Lower leg skin (tissue), 3 donors: ENCODE results near the gene OR11G2.

ENCODE experiments used
- POLR2A ChIP-seq, 2 donors: fragments of 450-650 bp; IDR thresholded peaks; one replicate each; pipeline ENCODE4 v1.6.1; 2016 to 2017; ENCODE audit warnings: antibody characterized with exemption in 2 of 2, mild to moderate bottlenecking in 1 of 2, moderate library complexity in 1 of 2
- TF ChIP-seq, protein P1 (sequence below), 3 donors: fragments of 450-650 bp; IDR thresholded peaks; one replicate each; pipeline ENCODE4 v1.5.1; 2016; ENCODE audit warnings: antibody characterized with exemption in 3 of 3, mild to moderate bottlenecking in 3 of 3, moderate library complexity in 2 of 3

- TF ChIP-seq, protein P1, sequence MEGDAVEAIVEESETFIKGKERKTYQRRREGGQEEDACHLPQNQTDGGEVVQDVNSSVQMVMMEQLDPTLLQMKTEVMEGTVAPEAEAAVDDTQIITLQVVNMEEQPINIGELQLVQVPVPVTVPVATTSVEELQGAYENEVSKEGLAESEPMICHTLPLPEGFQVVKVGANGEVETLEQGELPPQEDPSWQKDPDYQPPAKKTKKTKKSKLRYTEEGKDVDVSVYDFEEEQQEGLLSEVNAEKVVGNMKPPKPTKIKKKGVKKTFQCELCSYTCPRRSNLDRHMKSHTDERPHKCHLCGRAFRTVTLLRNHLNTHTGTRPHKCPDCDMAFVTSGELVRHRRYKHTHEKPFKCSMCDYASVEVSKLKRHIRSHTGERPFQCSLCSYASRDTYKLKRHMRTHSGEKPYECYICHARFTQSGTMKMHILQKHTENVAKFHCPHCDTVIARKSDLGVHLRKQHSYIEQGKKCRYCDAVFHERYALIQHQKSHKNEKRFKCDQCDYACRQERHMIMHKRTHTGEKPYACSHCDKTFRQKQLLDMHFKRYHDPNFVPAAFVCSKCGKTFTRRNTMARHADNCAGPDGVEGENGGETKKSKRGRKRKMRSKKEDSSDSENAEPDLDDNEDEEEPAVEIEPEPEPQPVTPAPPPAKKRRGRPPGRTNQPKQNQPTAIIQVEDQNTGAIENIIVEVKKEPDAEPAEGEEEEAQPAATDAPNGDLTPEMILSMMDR (IDR thresholded peaks at IDR 0.05), result no peak
- TF ChIP-seq POLR2A (IDR thresholded peaks at IDR 0.05), result no peak
Measured at GRCh38 chr14:20198991-20199390, 8.3 kb downstream of the OR11G2 start.
